CD4-positive, alpha-beta T cell treated with Interleukin-6 at 100 ng/mL for 8 hours (primary cell): ENCODE data around the gene MGAT1.
"Not testable (repeated sequence)": the region's sequence is repeated elsewhere in the genome, so short reads cannot be mapped to it uniquely, and the experiment has no call there.

ENCODE experiments used
- DNase-seq: peaks from one replicate; pipeline ENCODE4 v3.0.0-alpha.2; 2020; ENCODE audit warnings: mixed read lengths, low spot score

The MGAT1 gene

DNA sequence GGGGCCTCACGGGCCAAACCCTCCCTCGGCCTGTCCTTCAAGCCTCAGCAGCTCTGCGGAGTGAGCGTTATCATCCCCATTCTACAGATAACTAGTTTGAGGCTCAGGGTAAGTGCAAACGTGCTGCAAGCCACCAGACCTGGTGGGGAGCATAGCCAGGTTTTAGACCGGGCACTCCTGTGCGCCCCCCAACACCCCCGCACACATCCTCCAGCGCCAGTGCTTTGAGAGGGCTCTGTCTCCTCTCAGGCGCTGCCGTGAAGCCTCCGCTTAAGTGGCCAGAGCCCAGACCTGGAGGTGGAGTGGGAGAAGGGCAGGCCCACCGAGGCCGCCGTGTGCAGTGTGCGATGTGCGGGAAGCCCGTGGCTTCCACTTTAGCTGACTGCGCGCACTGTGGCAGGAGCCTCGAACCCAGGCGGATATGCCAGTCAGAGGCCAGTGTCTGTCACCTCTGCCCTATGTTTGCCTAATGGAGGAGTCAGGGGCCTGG lies 1.6 kb upstream of the MGAT1 start:
- no peak for DNase-seq

DNA sequence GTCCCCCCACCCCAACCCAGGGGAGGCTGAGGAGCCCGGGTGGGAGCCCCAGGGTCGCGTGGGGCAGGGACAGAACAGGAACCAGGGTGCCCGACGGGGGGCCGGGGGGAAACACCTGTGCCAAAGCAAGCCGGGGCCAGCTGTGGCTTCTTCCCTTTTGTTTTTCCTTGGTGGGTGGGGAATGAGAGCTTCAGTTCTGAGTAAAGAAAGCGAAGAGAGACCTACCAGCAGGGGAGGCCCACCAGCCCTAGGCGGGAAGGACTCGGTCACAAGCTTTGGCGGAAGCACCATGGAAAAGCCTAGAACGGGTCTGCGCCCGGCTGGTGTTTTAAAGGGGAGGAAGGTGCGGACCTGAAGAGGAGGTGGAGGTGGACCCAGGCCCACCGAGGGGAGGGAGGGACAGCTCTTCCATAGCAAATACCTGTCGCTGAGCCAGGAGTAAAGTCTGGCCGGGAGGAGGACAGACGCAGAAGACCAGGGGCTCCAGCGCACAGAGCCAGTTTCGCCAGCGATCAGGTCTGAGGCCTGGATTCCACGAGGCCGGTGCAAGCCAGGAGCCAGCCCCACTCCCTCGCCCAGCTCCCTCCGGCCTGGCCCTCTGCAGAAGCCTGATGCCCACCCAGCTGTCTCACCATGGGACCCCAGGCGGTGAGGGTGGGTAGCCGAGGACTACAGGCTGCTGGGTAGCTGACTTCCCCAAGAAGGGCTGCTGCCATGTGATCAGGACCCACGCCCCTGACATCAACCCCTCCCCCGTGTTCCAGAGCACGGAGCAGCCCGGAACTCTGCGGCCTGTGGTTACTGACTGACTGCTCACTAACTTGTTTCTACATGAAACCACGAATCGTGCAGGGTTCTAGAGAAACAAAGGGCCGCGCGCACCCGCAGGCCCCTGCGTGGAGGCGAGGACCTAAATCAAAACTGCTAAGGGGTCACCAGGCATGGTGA lies 849 bp upstream of the MGAT1 start:
- DNase-seq, result peak; percentile 91

DNA sequence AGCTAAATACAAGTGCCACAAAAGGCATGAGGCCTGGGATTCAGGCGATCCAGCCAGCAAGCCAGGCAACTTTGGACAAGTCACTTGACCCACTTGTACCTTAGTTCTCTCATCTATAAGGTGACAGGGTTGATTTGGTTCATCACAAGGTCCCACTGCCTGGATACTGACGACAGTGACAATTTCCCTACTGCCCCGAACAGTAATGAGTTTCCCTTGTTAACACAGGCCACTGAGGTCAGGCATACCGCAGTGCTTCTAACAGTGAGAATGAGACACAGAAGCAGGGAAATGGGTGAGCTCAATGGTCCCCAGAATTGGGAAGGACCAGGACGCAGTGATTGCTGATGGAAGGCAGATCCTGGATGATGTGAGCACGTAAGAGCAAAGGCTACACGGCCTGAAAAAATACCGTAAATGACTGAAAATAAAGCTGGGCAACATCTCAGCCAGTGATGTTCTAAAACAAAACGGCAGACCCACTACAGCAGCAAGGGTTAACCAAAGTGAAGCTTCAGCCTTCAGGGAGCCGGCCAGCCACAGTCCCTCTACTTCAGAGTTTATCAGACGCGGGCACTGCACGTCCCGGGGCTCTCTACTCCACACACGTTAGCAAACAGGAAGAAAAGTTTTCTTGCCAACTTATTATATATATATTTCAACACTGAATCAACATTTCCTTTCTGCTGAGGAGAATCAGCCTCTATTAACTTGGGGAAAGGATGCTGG lies 846 bp downstream of the MGAT1 start:
- DNase-seq, result no peak

GRCh38 chr5:180799902-180800801 lies 2.5 kb downstream of the MGAT1 start:
- DNase-seq, result no peak

DNA sequence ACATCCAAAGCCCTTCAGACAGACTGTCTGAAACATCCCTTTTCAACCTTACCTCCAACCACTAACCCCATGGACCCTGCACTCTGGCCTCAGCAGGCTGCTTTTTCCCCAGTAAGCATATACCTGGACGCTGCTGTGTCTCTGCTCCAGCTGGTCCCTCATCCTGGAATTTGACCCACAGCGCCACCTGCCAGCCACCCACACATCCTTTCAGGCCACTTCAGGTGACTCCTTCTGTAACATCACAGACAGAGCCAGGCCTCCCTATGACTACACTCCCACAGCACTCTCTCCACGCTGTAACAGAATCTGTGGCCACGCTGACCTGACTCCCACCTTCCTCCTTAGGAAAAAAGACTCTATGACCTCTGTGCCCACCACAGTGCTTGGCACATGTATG lies 3.4 kb downstream of the MGAT1 start:
- DNase-seq, result no peak

DNA sequence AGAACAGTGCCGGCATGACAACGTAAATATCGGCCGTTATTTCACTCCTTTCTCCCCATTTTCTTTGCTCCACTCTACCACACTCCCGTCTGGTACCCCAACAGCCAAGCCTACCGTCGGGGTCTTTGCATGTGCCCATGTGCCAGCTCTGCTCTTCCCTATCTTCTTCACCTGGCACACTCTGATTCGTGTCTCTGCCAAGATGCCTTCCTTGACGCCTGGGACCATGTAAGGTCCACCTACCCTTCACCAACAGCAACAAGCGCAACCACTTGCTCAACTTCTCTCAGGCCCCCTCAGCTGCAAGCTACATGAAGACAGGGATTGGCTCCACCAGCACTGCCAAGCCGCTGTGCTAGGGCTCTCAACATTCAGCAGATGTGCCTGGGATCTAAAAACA lies 4.4 kb downstream of the MGAT1 start:
- DNase-seq, result no peak

DNA sequence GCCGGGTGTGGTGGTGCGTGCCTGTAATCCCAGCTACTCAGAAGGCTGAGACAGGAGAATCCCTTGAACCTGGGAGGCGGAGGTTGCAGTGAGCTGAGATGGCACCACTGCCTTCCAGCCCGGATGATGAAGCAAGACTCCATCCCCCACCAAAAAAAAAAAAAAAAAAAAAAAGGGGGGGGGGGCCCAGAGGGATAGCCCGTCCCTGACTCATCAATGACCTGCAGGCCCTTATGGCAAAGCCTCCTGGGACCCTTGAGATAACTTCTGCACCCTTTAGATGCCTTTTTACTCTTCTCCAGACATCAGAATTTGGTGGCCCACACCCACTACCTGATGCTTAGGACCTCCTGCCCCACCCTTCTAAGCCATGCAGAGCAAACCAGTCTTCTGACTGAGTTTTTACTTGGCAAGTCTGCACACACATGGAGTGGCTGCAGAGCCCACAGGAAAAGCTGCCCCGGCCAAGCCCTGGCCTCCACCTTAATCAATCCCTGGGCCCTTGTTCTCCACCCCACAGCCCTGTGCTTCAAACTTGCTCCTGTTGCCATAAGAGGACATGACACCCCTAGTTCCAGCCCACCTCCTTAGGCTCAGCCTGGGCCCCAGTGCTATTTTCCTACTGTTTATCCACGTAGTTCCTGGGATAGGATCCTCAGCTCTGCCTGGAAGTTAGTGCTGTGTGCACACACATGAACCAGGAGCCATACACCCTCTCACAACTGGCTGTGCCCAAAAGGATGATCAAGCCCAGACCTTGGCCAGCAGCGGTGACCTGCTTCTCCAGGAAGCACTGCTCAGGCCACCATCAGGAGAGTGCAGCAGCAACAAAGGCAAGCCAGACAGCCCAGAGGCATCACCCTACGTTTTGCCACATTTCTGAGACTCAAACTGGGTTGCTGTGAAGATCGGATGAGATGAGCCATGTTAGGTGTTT lies 5.1 kb downstream of the MGAT1 start:
- no peak for DNase-seq

DNA sequence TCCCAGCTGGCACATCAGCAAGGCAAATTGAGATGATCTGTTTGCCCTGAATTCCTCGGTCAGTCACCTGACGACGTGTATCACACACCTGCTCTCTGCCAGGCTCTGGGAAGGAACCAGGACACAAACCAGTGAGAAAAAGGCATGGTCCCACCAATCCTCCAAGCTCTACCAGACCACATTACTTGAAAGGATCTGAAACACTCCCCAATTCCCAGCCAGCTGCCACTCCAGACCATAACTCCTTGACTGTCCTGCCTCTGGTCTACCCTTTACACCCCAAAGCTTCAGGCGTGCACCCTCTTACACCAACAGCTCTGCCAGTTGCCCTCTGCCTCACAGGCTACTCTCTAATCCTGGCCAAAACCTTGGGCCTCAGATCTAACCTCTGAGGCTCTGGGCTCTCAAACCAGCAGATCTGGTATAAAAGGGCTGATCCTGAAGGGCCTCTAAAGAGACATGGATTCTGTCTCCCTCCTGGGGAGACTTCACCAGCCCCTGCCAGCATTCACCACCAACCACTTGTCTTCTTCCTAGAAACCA lies 6.8 kb downstream of the MGAT1 start:
- no peak for DNase-seq

DNA sequence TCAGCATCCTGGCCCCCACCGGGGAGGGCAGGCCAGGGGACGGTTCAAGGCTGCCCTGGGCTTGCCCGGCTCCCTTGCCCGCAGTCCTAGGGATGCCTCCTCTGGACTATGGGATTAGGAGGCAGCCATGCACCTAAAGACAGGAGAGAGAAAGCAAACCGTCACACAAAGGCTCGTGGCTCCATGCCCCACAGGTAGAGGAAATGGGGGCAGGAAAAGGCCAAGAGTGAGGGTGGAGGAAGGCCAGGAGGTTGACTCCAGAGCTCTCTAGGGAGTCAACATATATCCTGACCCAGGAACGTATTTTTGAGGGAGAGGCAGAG lies 9.7 kb downstream of the MGAT1 start:
- DNase-seq, result no peak

GRCh38 chr5:180792287-180792964 lies 10.2 kb downstream of the MGAT1 start:
- DNase-seq, result no peak

DNA sequence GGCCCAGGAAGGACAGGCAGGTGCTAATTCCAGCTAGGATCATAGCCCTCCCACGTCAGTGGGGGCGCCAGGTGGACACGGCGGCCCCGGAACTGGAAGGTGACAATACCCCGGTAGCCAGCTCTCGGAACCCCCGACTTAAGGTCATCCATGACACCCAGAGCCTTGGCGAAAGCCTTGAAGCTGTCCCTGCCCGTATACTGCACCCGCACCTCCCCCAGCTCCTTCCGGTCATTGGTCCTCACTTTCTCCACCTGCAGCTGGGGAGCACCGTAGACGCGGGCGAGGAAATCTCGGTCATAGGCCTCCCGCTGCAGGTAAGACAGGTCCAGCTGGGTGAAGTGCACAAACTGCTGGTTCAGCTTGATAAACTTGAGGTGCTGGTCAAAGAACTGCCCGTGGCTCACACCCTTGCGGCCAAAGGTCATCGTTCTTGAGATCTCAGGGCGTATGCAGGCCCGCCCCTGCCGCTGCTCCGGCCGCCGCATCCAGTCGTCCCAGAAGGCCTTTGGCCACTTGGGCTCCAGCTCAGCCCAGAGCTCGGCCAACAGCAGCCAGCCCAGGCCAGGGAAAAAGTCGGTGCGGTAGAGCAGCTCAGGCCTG lies 10.9 kb downstream of the MGAT1 start:
- no peak for DNase-seq

DNA sequence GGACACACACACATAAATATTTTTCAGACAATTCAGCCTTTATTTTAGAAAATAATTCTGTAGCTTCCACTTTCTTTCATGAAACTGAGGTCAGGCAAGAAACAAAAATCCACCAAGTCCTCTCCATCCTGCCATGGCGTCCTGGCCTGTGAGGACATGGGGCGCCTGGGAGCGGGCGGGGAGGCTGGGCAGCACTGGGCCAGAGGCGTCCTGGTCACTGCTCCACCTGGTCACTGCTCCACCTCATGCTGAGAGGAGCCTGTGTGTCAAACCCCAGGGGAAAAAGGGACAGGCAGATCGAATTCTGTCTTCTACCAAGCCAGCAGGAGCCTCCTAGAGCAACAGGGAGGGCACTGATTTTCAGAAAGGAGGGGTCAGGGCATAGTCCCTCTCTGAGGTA lies 12.1 kb downstream of the MGAT1 start:
- no peak for DNase-seq

- DNase-seq, result no peak
These were observed 12.6 kb downstream of the MGAT1 start for GRCh38 chr5:180790020-180790419.

GRCh38 chr5:180788651-180789410 lies 13.8 kb downstream of the MGAT1 start:
- DNase-seq, result not testable (repeated sequence)

DNA sequence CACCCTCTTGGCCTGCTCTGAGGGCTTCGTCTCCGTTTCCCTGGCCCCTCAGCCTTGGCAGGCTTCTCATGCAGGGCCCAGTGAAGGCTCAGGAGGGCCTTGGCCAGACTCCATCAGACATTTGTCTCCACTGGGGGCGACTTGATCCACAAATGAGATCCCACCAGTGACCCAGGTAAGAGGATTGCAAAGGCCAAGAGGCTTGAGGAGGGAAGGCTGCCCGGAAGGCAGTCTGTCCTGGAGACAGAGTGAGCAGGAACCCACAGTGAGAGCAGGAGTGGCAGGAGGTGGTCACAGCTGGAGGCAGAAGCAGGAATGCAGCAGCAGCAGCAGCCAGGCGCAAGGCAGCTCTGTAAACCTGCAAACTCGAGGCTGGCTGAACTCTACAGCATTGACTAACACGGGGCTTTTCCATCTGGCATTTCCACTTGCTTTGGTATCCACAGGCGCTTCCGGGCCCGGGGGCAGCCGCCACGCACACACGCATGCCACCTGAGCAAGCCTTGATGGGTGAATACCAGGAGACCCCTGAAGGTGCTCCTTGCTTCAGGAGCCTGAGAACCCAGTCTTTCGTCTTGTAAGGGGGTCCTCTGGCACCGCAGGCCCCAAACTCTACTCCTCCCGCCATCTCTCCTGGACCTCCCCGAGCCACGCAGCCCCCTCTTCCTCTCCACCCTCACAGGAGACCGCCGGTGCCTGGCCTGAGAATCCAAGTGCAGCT lies 14.7 kb downstream of the MGAT1 start:
- no peak for DNase-seq

GRCh38 chr5:180786531-180787398 lies 15.8 kb downstream of the MGAT1 start:
- DNase-seq, result no peak

GRCh38 chr5:180785794-180786221 lies 16.8 kb downstream of the MGAT1 start:
- DNase-seq, result no peak
